Endodermal cell (in vitro differentiated cells): ENCODE data around the gene PSMD1. TPM values are rescaled to one million over a fixed set of nuclear protein-coding genes. Genes with fewer than 3 reads are reported as not detected.

Experiments
- DNase-seq: peaks from one replicate; pipeline ENCODE4 v3.0.0-alpha.2; 2017
- H3K27ac ChIP-seq: 2 replicates; pipeline ENCODE4 v1.5.1; 2013; ENCODE audit warnings: mild to moderate bottlenecking, low read depth, low read length, moderate library complexity
- H3K27me3 ChIP-seq: 2 replicates; pipeline ENCODE4 v1.6.1; 2013; ENCODE audit warnings: mild to moderate bottlenecking, low read length, moderate library complexity; ENCODE audit not compliant: insufficient read depth, control insufficient read depth, poor library complexity, severe bottlenecking
- H3K36me3 ChIP-seq: 2 replicates; pipeline ENCODE4 v1.7.0; 2013; ENCODE audit warnings: mild to moderate bottlenecking, low read length, moderate library complexity; ENCODE audit not compliant: control insufficient read depth, insufficient read depth
- H3K4me1 ChIP-seq: one replicate; pipeline ENCODE4 v1.7.0; 2013; ENCODE audit warnings: low read length; ENCODE audit not compliant: control insufficient read depth, insufficient read depth
- H3K4me3 ChIP-seq: 2 replicates; pipeline ENCODE4 v1.5.1; 2013; ENCODE audit warnings: mild to moderate bottlenecking, low read length, moderate library complexity
- H3K9ac ChIP-seq: 2 replicates; pipeline ENCODE4 v1.6.1; 2013; ENCODE audit warnings: mild to moderate bottlenecking, low read length, moderate library complexity; ENCODE audit not compliant: poor library complexity, severe bottlenecking; ENCODE audit errors: extremely low read depth
- H3K9me3 ChIP-seq: 2 replicates; pipeline ENCODE4 v1.6.1; 2013; ENCODE audit warnings: mild to moderate bottlenecking, low read length, moderate library complexity; ENCODE audit not compliant: control insufficient read depth
- H3K27ac Mint-ChIP-seq: 2 replicates; pipeline ENCODE4 v1.8.0; 2020; ENCODE audit warnings: mixed read lengths
- H3K27me3 Mint-ChIP-seq: 2 replicates; pipeline ENCODE4 v1.8.0; 2021; ENCODE audit warnings: mild to moderate bottlenecking, mixed read lengths; ENCODE audit not compliant: insufficient read depth
- H3K36me3 Mint-ChIP-seq: 2 replicates; pipeline ENCODE4 v1.8.0; 2020; ENCODE audit warnings: low read depth, mixed read lengths
- H3K4me1 Mint-ChIP-seq: 2 replicates; pipeline ENCODE4 v1.8.0; 2020; ENCODE audit warnings: mixed read lengths
- H3K4me3 Mint-ChIP-seq: 2 replicates; pipeline ENCODE4 v1.8.0; 2020; ENCODE audit warnings: mild to moderate bottlenecking, moderate library complexity, mixed read lengths
- H3K9me3 Mint-ChIP-seq: 2 replicates; pipeline ENCODE4 v1.8.0; 2020; ENCODE audit warnings: mild to moderate bottlenecking, mixed read lengths
- WGBS, 2 experiments: methylation state at CpG; one replicate each; pipeline versions ENCODE4 v1.1.5 to v1.1.7; 2013; ENCODE audit warnings: missing lambda C conversion rate in 2 of 2, mixed read lengths in 1 of 2; ENCODE audit not compliant: insufficient coverage in 1 of 2, insufficient read length in 1 of 2; 5-methylcytosine and 5-hydroxymethylcytosine counted together
- total RNA-seq, 2 donors: library from RNA; stranded (reverse); fragmentation: NEBNext Ultra II Directional in 1 of 2; extraction: Animal tissue kit (Norgen Biotek cat#: 25700) in 1 of 2; gene quantifications; 2 replicates in 1 of 2; 3 replicates in 1 of 2; pipeline ENCODE4 v1.2.1, GENCODE V29; 2021
- TF ChIP-seq, protein P1 (sequence below): fragments of 200-600 bp; sonication (generic); conservative IDR thresholded peaks from 2 replicates; pipeline ENCODE4 v1.5.0; 2021; ENCODE audit warnings: antibody characterized with exemption, mild to moderate bottlenecking

PSMD1 gene
- total RNA-seq, 2 donors from 2014 or later = 148 to 158 TPM

DNA sequence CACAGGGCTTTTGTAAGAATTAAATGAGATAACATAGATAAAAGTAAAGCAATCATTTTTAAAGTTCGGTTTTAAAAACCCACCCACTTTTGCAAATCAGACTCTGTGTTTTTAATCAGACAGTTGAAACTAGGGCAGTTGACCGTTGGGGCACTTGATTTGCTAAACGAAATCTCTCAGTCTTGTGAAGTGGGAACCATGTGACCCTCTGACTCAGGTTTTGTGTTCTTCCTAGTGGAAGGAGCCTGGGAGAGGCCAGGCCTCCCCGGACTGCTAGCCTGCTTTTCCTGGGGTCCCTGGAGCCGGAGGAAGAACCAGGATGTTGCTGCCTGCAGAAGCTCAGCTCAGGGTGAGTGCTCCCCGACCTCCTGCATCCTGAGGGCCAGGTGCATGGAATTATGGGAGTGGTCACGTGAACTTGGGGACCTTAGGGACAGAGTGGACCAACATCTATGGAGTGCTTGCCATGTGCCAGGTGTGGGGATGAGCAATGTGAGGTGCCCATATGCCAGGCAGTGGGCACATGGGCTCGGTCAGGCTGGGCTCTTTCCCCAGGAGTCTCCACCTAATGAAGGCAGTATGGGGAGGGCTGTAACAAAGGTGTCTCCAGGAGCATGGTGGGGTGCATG is 15.5 kb upstream of the PSMD1 start:
- Mint-ChIP-seq H3K27ac (no peak overlapping the region), H3K27me3 (peaks cover 39% of the 10 kb centered on the region), H3K9me3 (no peaks in the 10 kb centered on the region), H3K4me1 (peaks cover 6% of the 10 kb centered on the region), H3K36me3 (no peaks in the 10 kb centered on the region), H3K4me3 (no peak overlapping the region)
- TF ChIP-seq, protein P1, sequence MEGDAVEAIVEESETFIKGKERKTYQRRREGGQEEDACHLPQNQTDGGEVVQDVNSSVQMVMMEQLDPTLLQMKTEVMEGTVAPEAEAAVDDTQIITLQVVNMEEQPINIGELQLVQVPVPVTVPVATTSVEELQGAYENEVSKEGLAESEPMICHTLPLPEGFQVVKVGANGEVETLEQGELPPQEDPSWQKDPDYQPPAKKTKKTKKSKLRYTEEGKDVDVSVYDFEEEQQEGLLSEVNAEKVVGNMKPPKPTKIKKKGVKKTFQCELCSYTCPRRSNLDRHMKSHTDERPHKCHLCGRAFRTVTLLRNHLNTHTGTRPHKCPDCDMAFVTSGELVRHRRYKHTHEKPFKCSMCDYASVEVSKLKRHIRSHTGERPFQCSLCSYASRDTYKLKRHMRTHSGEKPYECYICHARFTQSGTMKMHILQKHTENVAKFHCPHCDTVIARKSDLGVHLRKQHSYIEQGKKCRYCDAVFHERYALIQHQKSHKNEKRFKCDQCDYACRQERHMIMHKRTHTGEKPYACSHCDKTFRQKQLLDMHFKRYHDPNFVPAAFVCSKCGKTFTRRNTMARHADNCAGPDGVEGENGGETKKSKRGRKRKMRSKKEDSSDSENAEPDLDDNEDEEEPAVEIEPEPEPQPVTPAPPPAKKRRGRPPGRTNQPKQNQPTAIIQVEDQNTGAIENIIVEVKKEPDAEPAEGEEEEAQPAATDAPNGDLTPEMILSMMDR = no peak
- H3K9me3 ChIP-seq = no peaks in the 10 kb centered on the region
- WGBS, 2 experiments = 78 to 82% methylated on average over 4 to 8 of the region's 8 CpGs
- H3K9ac ChIP-seq = no peak overlapping the region
- H3K27me3 ChIP-seq = peaks cover 40% of the 10 kb centered on the region
- H3K27ac ChIP-seq = no peak overlapping the region
- H3K4me3 ChIP-seq = no peak overlapping the region
- H3K36me3 ChIP-seq = no peaks in the 10 kb centered on the region
- DNase-seq = no peak
- no peaks in the 10 kb centered on the region for H3K4me1 ChIP-seq

DNA sequence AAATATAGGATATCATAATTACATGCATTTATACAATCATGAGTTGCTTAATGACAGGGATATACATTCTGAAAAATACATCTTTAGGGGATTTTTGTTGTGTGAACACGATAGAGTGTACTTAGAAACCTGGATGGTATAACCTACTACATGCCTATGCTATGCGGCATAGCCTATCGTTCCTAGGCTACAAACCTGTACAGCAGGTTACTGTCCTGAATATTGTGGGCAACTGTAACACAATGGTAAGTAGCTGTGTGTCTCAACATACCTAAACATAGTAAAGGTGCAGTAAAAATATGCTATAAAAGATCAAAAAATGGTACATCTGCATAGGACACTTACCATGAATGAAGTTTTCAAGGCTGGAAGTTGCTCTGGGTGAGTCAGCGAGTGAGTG is 12.9 kb upstream of the PSMD1 start:
- no peak overlapping the region for H3K4me3 ChIP-seq
- Mint-ChIP-seq H3K27me3 (peaks cover 27% of the 10 kb centered on the region), H3K27ac (no peak overlapping the region), H3K4me3 (no peak overlapping the region), H3K36me3 (no peaks in the 10 kb centered on the region), H3K9me3 (no peaks in the 10 kb centered on the region), H3K4me1 (no peaks in the 10 kb centered on the region)
- peaks cover 19% of the 10 kb centered on the region for H3K27me3 ChIP-seq
- TF ChIP-seq, protein P1 = no peak
- 93 to 100% methylated on average over 4 of the region's 4 CpGs for WGBS, 2 experiments
- no peaks in the 10 kb centered on the region for H3K4me1 ChIP-seq
- no peaks in the 10 kb centered on the region for H3K9me3 ChIP-seq
- H3K36me3 ChIP-seq = no peaks in the 10 kb centered on the region
- H3K27ac ChIP-seq = no peak overlapping the region
- no peak for DNase-seq
- H3K9ac ChIP-seq = no peak overlapping the region

DNA sequence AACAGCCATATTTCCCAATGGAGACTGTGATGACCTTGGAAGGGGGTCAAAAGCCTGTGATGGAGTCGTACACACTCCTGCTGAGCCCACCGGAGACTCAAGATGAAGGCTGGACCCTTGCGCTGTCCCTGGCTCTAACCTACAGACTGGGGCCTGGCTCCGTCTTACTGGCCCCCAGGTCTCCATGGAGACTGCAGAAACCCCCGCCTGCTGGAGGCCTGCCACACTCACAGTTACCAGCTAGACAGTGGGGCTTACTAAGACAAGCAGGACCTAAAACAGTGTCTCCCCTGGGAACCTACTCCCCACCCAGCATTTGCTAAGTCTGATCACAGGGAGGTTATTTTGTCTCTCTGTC is 9.8 kb upstream of the PSMD1 start:
- H3K36me3 ChIP-seq = no peaks in the 10 kb centered on the region
- no peaks in the 10 kb centered on the region for H3K9me3 ChIP-seq
- Mint-ChIP-seq H3K9me3 (no peaks in the 10 kb centered on the region), H3K36me3 (no peaks in the 10 kb centered on the region), H3K27me3 (peaks cover 24% of the 10 kb centered on the region), H3K4me1 (peaks cover 8% of the 10 kb centered on the region), H3K27ac (no peak overlapping the region), H3K4me3 (no peak overlapping the region)
- WGBS, 2 experiments = 84 to 92% methylated on average over 4 to 5 of the region's 5 CpGs
- H3K9ac ChIP-seq = no peak overlapping the region
- peaks cover 11% of the 10 kb centered on the region for H3K27me3 ChIP-seq
- no peak overlapping the region for H3K4me3 ChIP-seq
- DNase-seq = no peak
- H3K27ac ChIP-seq = no peak overlapping the region
- peaks cover 13% of the 10 kb centered on the region for H3K4me1 ChIP-seq
- TF ChIP-seq, protein P1 = no peak
